Activated CD8-positive, alpha-beta memory T cell treated with anti-CD3 and anti-CD28 coated beads, Interleukin-2, amount 50 U/mL, for 24 hours (primary cell): ENCODE measurements around the gene UTP14A.
"Not testable (repeated sequence)": the region's sequence is repeated elsewhere in the genome, so short reads cannot be mapped to it uniquely, and the experiment has no call there.

Source experiments
- DNase-seq: peaks from one replicate; pipeline ENCODE4 v3.0.0-alpha.2; 2020; ENCODE audit errors: extremely low read depth

Gene UTP14A

GRCh38 chrX:129905787-129906580, at the start of gene UTP14A:
UTP14A (plus strand) TSS chrX:129906164; CDS start chrX:129906211, 47 bp downstream.
- DNase-seq: peak; percentile 62

- DNase-seq: not testable (repeated sequence)
These were observed 46.8 kb upstream of the UTP14A start for GRCh38 chrX:129859134-129859533.

DNA sequence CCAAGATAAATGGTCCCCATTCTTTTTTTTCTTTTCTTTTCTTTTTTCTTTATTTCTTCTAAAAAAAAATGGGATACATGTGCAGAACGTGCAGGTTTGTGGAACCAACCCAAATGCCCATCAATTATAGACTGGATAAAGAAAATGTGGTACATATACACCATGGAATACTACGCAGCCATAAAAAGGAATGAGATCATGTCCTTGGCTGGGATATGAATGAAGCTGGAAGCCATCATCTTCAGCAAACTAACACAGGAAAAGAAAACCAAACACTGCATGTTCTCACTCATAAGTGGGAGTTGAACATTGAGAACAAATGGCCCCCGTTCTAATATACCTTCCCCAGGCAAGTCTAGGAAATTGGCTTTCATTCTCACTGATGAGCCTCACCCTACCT, 39.6 kb upstream of the UTP14A start:
- not testable (repeated sequence) for DNase-seq

GRCh38 chrX:129872524-129872923, 33.4 kb upstream of the UTP14A start:
- DNase-seq: no peak

GRCh38 chrX:129875669-129876068, 30.3 kb upstream of the UTP14A start:
- DNase-seq: no peak

GRCh38 chrX:129876771-129877305, 29.1 kb upstream of the UTP14A start:
- DNase-seq: no peak

GRCh38 chrX:129877401-129877800, 28.6 kb upstream of the UTP14A start:
- DNase-seq: no peak

GRCh38 chrX:129900054-129900453, 5.9 kb upstream of the UTP14A start:
- DNase-seq: no peak

DNA sequence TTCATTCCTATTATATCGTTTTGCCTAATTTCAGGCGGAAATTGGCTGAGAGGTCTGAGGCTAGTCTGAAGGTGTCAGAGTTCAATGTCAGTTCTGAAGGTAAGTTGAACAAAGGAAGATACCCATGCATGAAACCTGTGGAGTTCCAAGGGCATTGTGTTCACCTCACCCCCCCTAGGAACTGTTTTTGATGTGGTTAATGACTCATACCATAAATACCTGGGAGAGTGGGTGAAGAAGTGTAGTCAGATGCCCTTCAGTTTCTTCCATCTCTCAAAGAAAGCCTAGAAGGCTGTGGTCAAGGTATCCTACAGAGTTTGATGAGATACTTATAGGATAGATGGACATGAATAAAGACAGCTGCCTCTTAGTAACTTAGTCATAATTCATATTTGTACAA, 2.7 kb downstream of the UTP14A start:
- DNase-seq: no peak

GRCh38 chrX:129925305-129926092, 19.5 kb downstream of the UTP14A start:
- no peak for DNase-seq

DNA sequence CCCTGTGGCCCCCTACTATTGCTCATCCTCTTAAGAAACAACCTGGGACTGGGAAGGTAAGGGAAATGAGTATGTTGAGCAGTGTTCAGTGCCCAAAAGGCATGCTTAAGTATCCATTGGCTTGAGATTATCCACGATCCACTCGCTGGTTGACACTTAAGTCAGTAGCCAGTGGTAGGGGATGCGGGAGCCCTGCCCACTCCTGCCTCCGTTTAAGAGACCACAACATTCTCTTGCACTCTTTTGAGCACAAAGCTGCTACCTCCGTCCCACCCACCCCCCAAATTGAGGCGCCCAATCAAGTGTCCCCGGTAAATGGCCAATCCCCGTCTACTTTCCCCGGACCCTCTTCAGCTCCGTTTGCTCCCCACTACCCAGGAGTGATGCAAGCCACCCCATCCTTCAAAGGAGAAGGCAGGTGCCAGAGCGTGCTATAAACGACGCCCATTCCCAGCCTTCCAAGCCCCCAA, 25.0 kb downstream of the UTP14A start:
- no peak for DNase-seq

- DNase-seq: peak; percentile 8
These were observed 25.5 kb downstream of the UTP14A start for GRCh38 chrX:129931411-129932015.

GRCh38 chrX:129932016-129932820, 26.3 kb downstream of the UTP14A start:
- DNase-seq: peak; percentile 28

DNA sequence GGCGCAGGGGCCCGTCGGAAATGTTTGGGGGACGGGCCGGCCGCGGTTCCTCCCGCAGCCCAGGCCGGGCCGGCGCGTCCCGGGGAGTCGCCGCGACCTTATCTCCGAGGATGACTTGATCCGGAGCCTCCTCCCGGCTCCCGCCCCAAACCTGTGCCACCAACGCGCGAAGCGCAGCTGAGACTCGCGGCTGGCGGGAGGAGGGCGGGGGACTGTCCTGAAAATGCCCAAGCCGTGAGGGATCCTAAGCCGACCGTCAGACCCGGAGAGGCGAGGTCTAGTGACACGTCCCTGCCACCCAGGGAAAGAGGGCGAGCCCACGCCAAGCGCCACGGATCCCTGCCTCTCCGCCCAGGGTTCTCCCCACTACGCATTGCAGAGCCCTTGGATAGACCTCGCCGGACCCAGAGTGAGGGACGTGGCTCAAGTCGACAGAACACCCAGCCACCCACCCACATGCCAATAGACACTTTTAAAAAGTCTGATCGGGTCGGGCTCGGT, 26.9 kb downstream of the UTP14A start:
- no peak for DNase-seq

GRCh38 chrX:129933700-129934099, 27.7 kb downstream of the UTP14A start:
- no peak for DNase-seq

- no peak for DNase-seq
These were observed 28.5 kb downstream of the UTP14A start for GRCh38 chrX:129934461-129934860.

- DNase-seq: no peak
These were observed 29.0 kb downstream of the UTP14A start for GRCh38 chrX:129934952-129935351.

DNA sequence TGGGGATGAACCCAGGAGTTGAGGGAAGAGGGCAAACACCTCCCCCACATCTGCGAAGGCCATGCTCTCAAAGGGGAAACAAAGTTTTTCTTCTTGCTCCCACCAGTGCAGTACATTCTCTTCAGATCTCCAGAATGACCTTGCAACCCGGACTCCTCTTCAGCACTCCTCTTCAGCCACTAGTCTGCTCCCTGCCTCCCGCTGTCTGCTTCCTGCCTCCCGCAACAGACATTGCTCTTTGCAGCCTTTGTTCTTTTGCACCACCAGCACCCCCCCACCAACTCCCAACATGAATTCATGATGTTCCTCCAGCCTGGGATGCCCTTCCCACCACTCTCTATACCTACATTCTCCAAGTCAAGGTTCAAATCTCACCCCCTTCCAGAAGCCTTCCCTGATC, 32.1 kb downstream of the UTP14A start:
- no peak for DNase-seq

GRCh38 chrX:129939986-129940385, 34.0 kb downstream of the UTP14A start:
- DNase-seq: no peak

DNA sequence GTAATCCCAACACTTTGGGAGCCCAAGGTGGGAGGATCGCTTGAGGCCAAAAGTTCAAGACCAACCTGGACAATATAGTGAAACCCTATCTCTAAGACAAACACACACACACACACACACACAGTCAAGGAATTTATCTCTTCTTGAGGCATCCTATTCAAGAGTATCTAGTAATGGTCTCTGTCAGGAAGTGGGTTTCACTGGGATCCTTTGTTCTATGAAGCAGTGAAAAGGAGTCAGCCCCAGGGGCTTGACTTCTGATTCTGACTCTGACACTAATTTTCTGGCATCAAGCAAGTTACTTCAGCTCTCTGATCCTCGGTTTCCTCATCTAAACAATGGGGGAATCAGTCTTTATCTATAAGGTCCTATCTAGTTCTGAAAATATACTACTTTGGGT, 34.8 kb downstream of the UTP14A start:
- no peak for DNase-seq

- no peak for DNase-seq
These were observed 39.2 kb downstream of the UTP14A start for GRCh38 chrX:129945131-129945530.
